ENCODE data around the gene PCSK6.

Gene PCSK6

DNA sequence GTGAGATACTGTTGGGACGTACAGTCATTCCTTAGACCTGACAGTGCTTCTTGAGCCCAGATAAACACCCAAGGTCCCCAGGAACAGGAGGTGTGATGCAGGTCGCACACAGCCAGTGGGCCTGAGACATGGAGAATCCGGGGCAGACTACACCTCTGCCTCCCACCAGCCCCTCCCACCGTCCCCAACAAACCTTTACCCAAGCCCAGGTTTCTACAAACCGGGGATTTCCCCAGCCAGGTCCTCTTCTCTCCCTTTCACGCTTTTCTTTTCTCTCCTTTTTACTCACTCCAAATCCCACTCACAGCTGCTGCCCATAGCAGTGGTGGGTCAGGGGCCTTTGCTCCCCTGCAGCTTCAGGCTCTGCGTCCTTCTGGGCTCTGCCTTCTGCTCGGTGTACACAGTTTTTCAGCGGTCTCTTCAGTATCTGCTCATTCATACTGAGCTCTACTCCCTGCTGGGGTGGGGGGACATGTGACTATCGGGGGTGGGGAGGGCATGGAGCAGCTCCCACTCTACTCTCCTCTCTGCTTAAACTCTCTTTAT is 4.8 kb upstream of the PCSK6 start:
- TF ChIP-seq, protein P1, sequence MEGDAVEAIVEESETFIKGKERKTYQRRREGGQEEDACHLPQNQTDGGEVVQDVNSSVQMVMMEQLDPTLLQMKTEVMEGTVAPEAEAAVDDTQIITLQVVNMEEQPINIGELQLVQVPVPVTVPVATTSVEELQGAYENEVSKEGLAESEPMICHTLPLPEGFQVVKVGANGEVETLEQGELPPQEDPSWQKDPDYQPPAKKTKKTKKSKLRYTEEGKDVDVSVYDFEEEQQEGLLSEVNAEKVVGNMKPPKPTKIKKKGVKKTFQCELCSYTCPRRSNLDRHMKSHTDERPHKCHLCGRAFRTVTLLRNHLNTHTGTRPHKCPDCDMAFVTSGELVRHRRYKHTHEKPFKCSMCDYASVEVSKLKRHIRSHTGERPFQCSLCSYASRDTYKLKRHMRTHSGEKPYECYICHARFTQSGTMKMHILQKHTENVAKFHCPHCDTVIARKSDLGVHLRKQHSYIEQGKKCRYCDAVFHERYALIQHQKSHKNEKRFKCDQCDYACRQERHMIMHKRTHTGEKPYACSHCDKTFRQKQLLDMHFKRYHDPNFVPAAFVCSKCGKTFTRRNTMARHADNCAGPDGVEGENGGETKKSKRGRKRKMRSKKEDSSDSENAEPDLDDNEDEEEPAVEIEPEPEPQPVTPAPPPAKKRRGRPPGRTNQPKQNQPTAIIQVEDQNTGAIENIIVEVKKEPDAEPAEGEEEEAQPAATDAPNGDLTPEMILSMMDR (IDR thresholded peaks at IDR 0.05; ENCODE audit: low read length) = no peak
- TF ChIP-seq EZH2 (optimal IDR thresholded peaks at IDR 0.05; ENCODE audit: low read depth, low read length) (no peak), EZH2phosphoT487 (IDR thresholded peaks at IDR 0.05; ENCODE audit: low read length) (no peak)
- Histone ChIP-seq H3K4me3 (ENCODE audit: low read length) (no peak overlapping the region), H3K79me2 (ENCODE audit: low read length) (no peaks in the 10 kb centered on the region), H2AFZ (ENCODE audit: low read length) (no peak overlapping the region), H3K27ac (ENCODE audit: low read length) (no peak overlapping the region), H3K9ac (ENCODE audit: low read length) (no peak overlapping the region), H3K4me1 (ENCODE audit: low read length) (no peaks in the 10 kb centered on the region), H3K27me3 (replicated peaks; ENCODE audit: insufficient read depth, low read length) (no peaks in the 10 kb centered on the region; the same call in 1 of the 2 replicates), H3K36me3 (replicated peaks; ENCODE audit: insufficient read depth, low read length) (no peaks in the 10 kb centered on the region), H4K20me1 (ENCODE audit: insufficient read depth, low read length) (no peaks in the 10 kb centered on the region), H3K4me2 (ENCODE audit: low read depth, low read length) (no peak overlapping the region), H3K9me3 (replicated peaks; ENCODE audit: insufficient read depth, low read length) (no peaks in the 10 kb centered on the region), H3K9me2 (replicated peaks; ENCODE audit: insufficient read depth, low read length) (no peaks in the 10 kb centered on the region), H3F3A (ENCODE audit: insufficient read depth, low read length) (no peaks in the 10 kb centered on the region)
- DNase-seq = no peak

DNA sequence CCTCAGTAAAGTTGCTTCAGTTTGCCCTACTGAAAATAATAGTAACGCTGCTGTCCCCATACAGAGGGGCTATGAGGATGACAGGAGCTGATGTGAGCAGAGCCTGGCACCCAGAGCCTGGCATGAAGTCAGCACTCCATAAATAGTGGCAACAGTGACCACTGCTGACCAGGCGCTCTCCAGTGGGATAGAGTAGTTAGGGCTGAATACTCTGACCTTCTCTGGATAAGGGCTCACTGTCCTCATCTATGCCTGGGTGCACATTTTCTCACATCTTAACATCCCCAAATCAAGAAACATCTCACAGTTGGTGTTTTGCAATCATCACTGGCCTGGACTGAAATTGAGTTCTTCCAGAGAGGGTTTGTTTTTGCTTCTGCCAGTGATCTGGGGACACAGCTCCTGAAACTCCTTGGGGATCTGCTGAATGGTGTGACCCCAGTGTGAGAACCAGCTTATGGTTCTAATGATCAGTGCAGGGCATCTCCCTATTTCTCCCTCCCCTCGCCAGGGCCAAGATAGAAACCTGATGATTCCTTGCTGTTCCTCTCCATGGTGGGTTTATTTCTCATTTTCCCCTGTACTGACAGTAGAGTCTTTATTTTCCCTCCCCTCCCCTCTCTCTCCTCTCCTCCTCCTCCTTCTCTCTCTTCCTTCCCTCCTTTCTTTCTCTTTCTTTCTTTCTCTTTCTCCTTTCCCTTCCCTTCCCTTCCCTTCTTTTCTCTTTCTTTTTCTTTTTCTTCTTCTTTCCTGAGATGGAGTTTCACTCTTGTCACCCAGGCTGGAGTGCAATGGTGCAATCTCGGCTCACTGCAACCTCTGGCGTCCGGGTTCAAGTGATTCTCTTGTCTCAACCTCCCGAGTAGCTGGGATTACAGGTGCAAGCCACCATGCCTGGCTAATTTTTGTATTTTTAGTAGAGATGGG is 3.5 kb upstream of the PCSK6 start:
- Histone ChIP-seq H3K4me3 (ENCODE audit: low read length) (no peak overlapping the region), H3K4me2 (ENCODE audit: low read depth, low read length) (no peak overlapping the region), H3K27ac (ENCODE audit: low read length) (no peak overlapping the region), H3K79me2 (ENCODE audit: low read length) (no peaks in the 10 kb centered on the region), H3K9me3 (replicated peaks; ENCODE audit: insufficient read depth, low read length) (no peaks in the 10 kb centered on the region), H3K9ac (ENCODE audit: low read length) (no peak overlapping the region), H3K9me2 (replicated peaks; ENCODE audit: insufficient read depth, low read length) (no peaks in the 10 kb centered on the region), H2AFZ (ENCODE audit: low read length) (no peak overlapping the region), H3K36me3 (replicated peaks; ENCODE audit: insufficient read depth, low read length) (no peaks in the 10 kb centered on the region), H3F3A (ENCODE audit: insufficient read depth, low read length) (no peaks in the 10 kb centered on the region), H3K4me1 (ENCODE audit: low read length) (no peaks in the 10 kb centered on the region), H4K20me1 (ENCODE audit: insufficient read depth, low read length) (no peaks in the 10 kb centered on the region), H3K27me3 (replicated peaks; ENCODE audit: insufficient read depth, low read length) (no peaks in the 10 kb centered on the region; the same call in 1 of the 2 replicates)
- TF ChIP-seq, protein P1 (IDR thresholded peaks at IDR 0.05; ENCODE audit: low read length) = no peak
- TF ChIP-seq EZH2 (optimal IDR thresholded peaks at IDR 0.05; ENCODE audit: low read depth, low read length) (no peak), EZH2phosphoT487 (IDR thresholded peaks at IDR 0.05; ENCODE audit: low read length) (no peak)
- DNase-seq = no peak

DNA sequence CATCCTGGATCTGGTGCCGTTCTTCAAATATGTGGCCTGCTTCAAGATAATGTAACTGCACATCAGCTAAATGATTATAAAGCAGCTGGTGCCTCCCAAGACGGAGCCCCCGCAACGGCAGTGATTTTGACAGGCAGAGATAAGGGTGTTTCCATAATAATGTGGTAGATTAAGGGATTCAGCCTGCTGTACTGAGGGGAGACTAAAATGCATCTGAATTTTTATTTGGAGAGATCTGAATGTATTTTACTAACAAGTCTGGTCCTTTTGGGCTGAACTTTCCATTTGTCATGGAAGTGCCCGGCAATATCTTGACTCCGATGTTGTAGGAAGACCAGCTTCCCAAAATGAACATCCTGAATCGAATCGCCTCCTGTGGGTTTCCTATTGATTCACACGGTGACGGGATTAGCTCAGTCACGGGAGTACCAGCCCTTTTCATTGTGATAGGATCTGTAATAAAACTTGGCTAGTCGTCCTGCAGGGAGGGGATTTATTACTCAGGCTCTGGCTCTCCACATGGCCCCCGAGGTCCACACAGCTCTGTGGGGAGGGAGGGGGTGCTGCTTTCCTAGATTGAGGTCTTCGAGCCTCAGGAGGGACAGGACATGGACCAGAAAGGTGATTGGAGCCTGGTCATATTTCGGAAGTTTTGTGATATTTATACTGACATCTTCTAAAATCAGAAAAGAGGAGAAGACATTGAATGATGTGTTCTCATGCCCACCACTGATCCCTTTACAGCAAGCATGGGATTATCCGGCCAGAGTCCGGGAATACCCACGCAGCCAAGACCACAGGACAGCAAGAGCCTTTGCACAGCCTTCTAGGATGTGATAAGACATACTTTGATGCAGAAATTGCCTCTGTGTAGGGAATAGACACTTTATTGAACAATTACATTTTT is 2.5 kb upstream of the PCSK6 start:
- TF ChIP-seq, protein P1 (IDR thresholded peaks at IDR 0.05; ENCODE audit: low read length) = no peak
- TF ChIP-seq EZH2phosphoT487 (IDR thresholded peaks at IDR 0.05; ENCODE audit: low read length) (no peak), EZH2 (optimal IDR thresholded peaks at IDR 0.05; ENCODE audit: low read depth, low read length) (no peak)
- H3K9ac ChIP-seq (ENCODE audit: low read length) = no peak overlapping the region
- H4K20me1 ChIP-seq (ENCODE audit: insufficient read depth, low read length) = no peaks in the 10 kb centered on the region
- no peaks in the 10 kb centered on the region for H3K4me1 ChIP-seq (ENCODE audit: low read length)
- no peaks in the 10 kb centered on the region for H3K9me3 ChIP-seq (replicated peaks; ENCODE audit: insufficient read depth, low read length)
- no peak overlapping the region for H3K4me2 ChIP-seq (ENCODE audit: low read depth, low read length)
- H3K4me3 ChIP-seq (ENCODE audit: low read length) = no peak overlapping the region
- no peaks in the 10 kb centered on the region for H3F3A ChIP-seq (ENCODE audit: insufficient read depth, low read length)
- H3K79me2 ChIP-seq (ENCODE audit: low read length) = no peaks in the 10 kb centered on the region
- H3K27me3 ChIP-seq (replicated peaks; ENCODE audit: insufficient read depth, low read length) = no peaks in the 10 kb centered on the region; the same call in 1 of the 2 replicates
- no peak for DNase-seq
- H2AFZ ChIP-seq (ENCODE audit: low read length) = no peak overlapping the region
- no peak overlapping the region for H3K27ac ChIP-seq (ENCODE audit: low read length)
- no peaks in the 10 kb centered on the region for H3K9me2 ChIP-seq (replicated peaks; ENCODE audit: insufficient read depth, low read length)
- H3K36me3 ChIP-seq (replicated peaks; ENCODE audit: insufficient read depth, low read length) = no peaks in the 10 kb centered on the region

Measured in MM.1S (cell line).